Type B pancreatic cell (in vitro differentiated cells): ENCODE data around the gene MRGPRX2. TPM values are rescaled to one million over a fixed set of nuclear protein-coding genes. Genes with fewer than 3 reads are reported as not detected.

ENCODE experiments used
- DNase-seq: peaks from one replicate; pipeline ENCODE4 v3.0.0; 2021; ENCODE audit warnings: mixed read lengths; ENCODE audit not compliant: unreplicated experiment; ENCODE audit errors: extremely low spot score
- H3K27ac Mint-ChIP-seq: 2 replicates; pipeline ENCODE4 v1.8.0; 2021; ENCODE audit warnings: mild to moderate bottlenecking, mixed read lengths
- H3K27me3 Mint-ChIP-seq: 2 replicates; pipeline ENCODE4 v1.8.0; 2021; ENCODE audit warnings: mixed read lengths
- H3K36me3 Mint-ChIP-seq: 2 replicates; pipeline ENCODE4 v1.8.0; 2021; ENCODE audit warnings: mixed read lengths
- H3K4me1 Mint-ChIP-seq: one replicate; pipeline ENCODE4 v1.8.0; 2021; ENCODE audit warnings: mixed read lengths; ENCODE audit not compliant: unreplicated experiment
- H3K4me3 Mint-ChIP-seq: 2 replicates; pipeline ENCODE4 v1.8.0; 2021; ENCODE audit warnings: mild to moderate bottlenecking, mixed read lengths
- H3K9me3 Mint-ChIP-seq: 2 replicates; pipeline ENCODE4 v1.8.0; 2021; ENCODE audit warnings: mixed read lengths
- CTCF ChIP-seq: fragments of 200-600 bp; sonication (generic); conservative IDR thresholded peaks from 2 replicates; pipeline ENCODE4 v1.5.0; 2021; ENCODE audit warnings: antibody characterized with exemption, mild to moderate bottlenecking
- total RNA-seq: library from RNA; stranded (reverse); gene quantifications from 2 replicates; pipeline ENCODE4 v1.2.1, GENCODE V29; 2021; ENCODE audit warnings: low replicate concordance

Gene MRGPRX2
- total RNA-seq, 1 donor from 2014 or later, result not detected

GRCh38 chr11:19026862-19027261, 33.7 kb downstream of the MRGPRX2 start:
- Mint-ChIP-seq H3K9me3 (no peaks in the 10 kb centered on the region), H3K36me3 (no peaks in the 10 kb centered on the region), H3K27ac (no peak overlapping the region), H3K27me3 (peaks cover 48% of the 10 kb centered on the region), H3K4me1 (peaks cover 7% of the 10 kb centered on the region), H3K4me3 (no peak overlapping the region)
- no peak for TF ChIP-seq CTCF
- no peak for DNase-seq

GRCh38 chr11:19025481-19026406, 34.8 kb downstream of the MRGPRX2 start:
- no peak for TF ChIP-seq CTCF
- no peak for DNase-seq
- Mint-ChIP-seq H3K4me3 (no peak overlapping the region), H3K9me3 (no peaks in the 10 kb centered on the region), H3K27me3 (peaks cover 57% of the 10 kb centered on the region), H3K36me3 (no peaks in the 10 kb centered on the region), H3K27ac (no peak overlapping the region), H3K4me1 (peaks cover 7% of the 10 kb centered on the region)

GRCh38 chr11:19020831-19021230, 39.7 kb downstream of the MRGPRX2 start:
- no peaks in the 10 kb centered on the region for H3K9me3 Mint-ChIP-seq
- no peak for TF ChIP-seq CTCF
- no peaks in the 10 kb centered on the region for H3K36me3 Mint-ChIP-seq
- no peak overlapping the region for H3K4me3 Mint-ChIP-seq
- peaks cover 54% of the 10 kb centered on the region for H3K27me3 Mint-ChIP-seq
- H3K27ac Mint-ChIP-seq, result no peak overlapping the region
- peaks cover 2% of the 10 kb centered on the region for H3K4me1 Mint-ChIP-seq
- no peak for DNase-seq

- Mint-ChIP-seq H3K9me3 (no peaks in the 10 kb centered on the region), H3K4me3 (no peak overlapping the region), H3K27me3 (peaks cover 43% of the 10 kb centered on the region), H3K36me3 (no peaks in the 10 kb centered on the region), H3K27ac (no peak overlapping the region), H3K4me1 (no peaks in the 10 kb centered on the region)
- no peak for TF ChIP-seq CTCF
- no peak for DNase-seq
These were observed 41.6 kb downstream of the MRGPRX2 start for GRCh38 chr11:19018901-19019300.

- no peak overlapping the region for H3K4me3 Mint-ChIP-seq
- no peak for DNase-seq
- no peaks in the 10 kb centered on the region for H3K36me3 Mint-ChIP-seq
- no peak overlapping the region for H3K27ac Mint-ChIP-seq
- H3K4me1 Mint-ChIP-seq, result no peaks in the 10 kb centered on the region
- peaks cover 26% of the 10 kb centered on the region for H3K27me3 Mint-ChIP-seq
- peak; percentile 37 for TF ChIP-seq CTCF
- H3K9me3 Mint-ChIP-seq, result no peaks in the 10 kb centered on the region
These were observed 47.2 kb downstream of the MRGPRX2 start for GRCh38 chr11:19013181-19013857.
